ENCODE data around the gene TMCC1.

DNA sequence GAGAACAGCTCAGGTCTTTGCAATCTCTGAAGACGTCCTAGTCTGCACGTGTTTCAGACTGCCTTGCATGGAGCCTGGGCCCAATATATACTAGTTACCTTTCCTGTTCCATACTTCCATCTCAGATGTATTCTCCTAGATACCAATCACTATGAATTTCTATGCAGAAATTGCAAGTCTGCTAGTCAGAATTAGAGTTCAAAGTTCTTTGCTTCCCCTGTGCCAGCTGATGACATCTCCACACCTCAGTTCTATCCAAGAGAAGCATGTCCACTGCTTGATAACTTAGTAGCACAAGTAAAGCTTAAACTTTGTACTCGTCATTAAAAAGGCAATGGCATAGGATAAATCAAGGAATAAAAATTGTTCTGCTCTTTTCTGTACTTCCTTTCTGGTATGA lies 153.4 kb downstream of the TMCC1 start:
- TF ChIP-seq POLR2A (IDR thresholded peaks at IDR 0.05; ENCODE audit: low read length) (no peak), GATA1 (IDR thresholded peaks at IDR 0.05; ENCODE audit: low read depth, low read length) (no peak)
